SU-DHL-6 (cell line): Measurements from ENCODE around the gene GSTCD.
"Not testable (repeated sequence)": the region's sequence is repeated elsewhere in the genome, so short reads cannot be mapped to it uniquely, and the experiment has no call there.

Experiments
- CTCF ChIP-seq: fragments of 200-600 bp; sonication (generic); IDR thresholded peaks from one replicate; pipeline ENCODE4 v1.5.1; 2017; ENCODE audit warnings: antibody characterized with exemption, mild to moderate bottlenecking, low read length, moderate library complexity; ENCODE audit not compliant: insufficient read depth, poor library complexity, severe bottlenecking
- EZH2phosphoT487 ChIP-seq: fragments of 200-600 bp; sonication (generic), shearing (Covaris generic); conservative IDR thresholded peaks from 2 replicates; pipeline ENCODE4 v1.6.1; 2018; ENCODE audit warnings: mild to moderate bottlenecking, antibody characterized with exemption, low read length, moderate library complexity, mixed read lengths

DNA sequence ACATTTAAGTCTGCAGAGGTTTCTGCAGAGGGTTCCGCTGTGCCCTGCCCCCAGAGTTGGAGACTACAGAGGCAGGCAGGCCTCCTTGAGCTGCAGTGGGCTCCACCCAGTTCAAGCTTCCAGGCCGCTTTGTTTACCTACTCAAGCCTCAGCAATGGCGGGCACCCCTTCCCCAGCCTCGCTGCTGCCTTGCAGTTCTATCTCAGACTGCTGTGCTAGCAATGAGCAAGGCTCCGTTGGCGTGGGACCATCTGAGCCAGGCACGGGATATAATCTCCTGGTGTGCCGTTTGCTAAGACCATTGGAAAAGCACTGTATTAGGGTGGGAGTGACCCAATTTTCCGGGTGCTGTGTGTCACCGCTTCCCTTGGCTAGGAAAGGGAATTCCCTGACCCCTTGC is 26.6 kb downstream of the GSTCD start:
- TF ChIP-seq CTCF, EZH2phosphoT487: not testable (repeated sequence)
